CD4-positive, alpha-beta T cell treated with Interleukin-15 for 4 hours (primary cell): Measurements from ENCODE around the gene NELL1.

Experiments used
- DNase-seq: peaks from one replicate; pipeline ENCODE4 v3.0.0-alpha.2; 2020; ENCODE audit warnings: low spot score

The NELL1 gene

GRCh38 chr11:21489416-21490115, 820.2 kb downstream of the NELL1 start:
- DNase-seq = no peak

DNA sequence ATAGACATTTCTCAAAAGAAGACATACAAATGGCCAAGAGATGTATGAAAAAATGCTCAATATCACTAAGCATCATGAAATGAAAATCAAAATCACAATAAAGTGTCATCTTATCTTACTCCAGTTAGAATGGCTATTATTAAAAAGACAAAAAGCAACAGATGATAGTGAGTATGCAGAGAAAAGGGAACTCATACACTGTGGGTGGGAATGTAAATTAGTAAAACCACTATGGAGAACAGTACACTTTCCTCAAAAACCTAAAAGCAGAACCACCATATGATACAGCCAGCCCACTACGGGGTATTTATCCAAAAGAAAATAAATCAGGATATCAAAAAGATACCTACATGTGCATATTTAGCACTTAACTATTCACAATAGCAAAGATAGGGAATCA, 823.5 kb downstream of the NELL1 start:
- DNase-seq = no peak

DNA sequence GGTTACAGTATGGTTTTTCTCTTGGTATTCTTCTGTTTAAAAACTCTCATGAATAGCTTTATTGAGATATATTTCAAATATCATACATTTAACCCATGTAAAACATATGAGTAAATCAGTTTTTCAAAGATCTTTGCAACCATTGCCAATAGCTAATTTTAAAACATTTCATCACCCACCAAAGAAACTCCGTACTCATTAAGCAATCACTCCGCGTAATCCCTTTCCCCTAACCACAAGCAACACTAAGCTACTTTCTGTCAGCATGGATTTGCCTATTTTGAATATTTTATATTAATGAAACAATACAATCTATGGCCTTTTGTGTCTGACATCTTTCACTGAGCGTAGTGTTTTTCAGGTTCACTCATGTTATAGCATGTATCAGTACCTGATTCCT, 825.6 kb downstream of the NELL1 start:
- DNase-seq = no peak

DNA sequence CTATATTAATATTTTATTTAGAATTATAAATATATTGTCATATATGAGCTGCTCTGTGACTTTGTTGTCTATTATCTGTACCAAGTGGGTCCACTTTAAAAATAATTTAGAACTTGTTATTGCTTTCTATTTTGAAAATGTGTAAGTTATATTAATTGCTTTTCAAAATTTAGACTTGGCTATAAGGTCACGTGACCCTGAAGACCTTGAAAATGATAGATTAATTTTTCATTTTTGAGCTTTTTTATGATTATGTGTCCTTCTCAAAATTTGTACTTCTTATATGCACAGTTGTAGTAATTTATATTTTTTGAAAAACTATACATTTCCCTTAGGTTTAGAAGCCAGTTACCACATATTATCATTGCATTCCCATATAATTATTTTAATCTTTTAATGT, 826.5 kb downstream of the NELL1 start:
- no peak for DNase-seq

DNA sequence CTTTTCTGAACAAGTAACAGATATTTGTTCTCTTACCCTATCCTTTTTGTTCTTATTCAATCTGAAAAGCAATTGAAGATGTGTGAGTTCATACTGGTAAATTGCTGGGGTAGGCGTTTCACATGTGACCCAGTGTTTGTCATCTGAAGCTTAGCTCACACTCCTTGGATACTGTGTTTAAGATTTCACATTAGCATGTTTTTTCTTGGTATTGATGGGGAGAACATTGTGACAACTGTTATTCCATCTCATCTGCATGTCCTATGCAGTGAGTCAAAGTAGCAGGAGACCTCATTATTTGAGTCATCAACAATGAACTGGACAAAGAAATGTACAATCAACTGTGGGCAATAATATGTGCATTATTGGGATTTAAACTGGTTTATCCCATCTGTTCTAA, 831.9 kb downstream of the NELL1 start:
- DNase-seq = no peak

- DNase-seq = no peak
Observed at GRCh38 chr11:21505070-21505469, 835.7 kb downstream of the NELL1 start.

DNA sequence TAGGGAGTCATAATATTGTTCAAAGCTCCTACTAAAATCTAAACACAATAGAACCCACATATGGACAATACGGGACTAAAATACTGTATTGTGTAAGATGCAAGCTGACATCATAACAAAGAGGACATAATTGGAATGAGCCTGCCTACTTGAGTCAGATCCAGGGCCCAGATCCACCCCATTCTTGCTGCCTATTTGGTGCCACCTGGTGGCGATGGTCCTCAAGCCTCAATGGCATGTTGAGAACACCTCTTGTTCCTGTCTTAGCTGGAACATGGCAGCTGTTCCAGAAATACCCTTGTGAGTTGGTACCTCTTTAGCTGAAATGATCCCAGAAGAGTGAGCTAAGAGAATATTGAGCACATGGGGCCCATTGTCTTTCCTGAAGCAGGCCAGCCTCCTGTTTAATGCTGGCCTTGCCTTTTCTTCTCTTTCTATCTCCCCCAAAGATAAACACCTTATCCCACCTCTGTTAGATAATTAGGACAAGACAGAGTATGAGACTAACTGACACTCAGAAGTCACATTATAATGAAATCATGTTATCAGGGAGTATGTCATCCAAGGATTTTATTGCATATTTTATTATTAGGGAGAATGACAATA, 842.6 kb downstream of the NELL1 start:
- no peak for DNase-seq

DNA sequence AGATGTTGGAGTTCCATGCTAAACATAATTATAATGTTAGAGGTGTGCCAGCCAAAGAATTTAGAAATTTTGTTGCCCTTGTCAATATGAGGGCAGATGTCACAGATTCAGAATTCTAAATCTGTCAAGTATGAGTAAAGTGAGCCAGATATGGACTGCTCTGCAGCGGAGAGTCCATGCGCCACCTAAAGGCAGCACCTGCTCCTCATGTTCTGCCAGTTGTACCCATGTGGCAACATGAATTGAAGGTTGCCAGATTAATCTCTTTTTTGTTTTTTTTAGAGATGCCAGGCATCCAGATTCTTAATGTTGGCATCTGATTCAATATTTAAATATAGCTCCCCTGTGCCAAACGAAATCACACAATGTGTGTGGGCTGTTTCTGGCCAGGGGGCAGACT, 844.9 kb downstream of the NELL1 start:
- no peak for DNase-seq

- no peak for DNase-seq
Observed at GRCh38 chr11:21520244-21520643, 850.9 kb downstream of the NELL1 start.

DNA sequence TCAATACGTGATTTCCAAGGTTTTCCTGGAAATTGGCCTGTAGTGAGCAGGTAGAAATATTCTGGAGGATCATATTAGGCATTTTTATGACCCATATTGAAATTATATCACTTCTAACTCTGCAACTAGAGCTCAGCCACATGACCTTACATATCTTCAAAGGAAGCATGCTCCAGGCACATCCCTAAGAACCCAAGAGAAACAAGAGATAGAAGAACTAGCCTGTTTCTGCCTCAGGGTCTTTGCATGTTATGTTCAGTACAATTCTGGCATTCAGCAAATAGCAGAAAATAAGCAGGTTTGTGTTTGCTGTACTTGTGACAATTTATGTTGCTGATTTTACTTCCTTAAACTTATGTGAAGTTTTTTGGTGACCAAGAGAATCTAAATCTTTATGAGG, 859.8 kb downstream of the NELL1 start:
- no peak for DNase-seq

DNA sequence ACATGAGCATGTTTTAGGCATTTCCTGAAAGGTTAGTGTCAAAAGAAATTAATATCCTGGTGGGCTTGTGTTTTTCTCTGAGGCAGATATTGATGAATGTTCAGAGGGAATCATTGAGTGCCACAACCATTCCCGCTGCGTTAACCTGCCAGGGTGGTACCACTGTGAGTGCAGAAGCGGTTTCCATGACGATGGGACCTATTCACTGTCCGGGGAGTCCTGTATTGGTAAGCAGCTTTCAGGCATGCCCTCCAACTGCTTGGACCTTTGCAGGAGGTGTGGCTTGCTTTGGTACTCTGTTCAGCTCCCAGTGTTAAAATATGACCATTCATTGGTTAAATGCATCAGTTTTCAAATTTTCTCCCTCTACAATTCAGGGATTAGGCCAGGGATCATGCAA, 864.9 kb downstream of the NELL1 start:
- no peak for DNase-seq

DNA sequence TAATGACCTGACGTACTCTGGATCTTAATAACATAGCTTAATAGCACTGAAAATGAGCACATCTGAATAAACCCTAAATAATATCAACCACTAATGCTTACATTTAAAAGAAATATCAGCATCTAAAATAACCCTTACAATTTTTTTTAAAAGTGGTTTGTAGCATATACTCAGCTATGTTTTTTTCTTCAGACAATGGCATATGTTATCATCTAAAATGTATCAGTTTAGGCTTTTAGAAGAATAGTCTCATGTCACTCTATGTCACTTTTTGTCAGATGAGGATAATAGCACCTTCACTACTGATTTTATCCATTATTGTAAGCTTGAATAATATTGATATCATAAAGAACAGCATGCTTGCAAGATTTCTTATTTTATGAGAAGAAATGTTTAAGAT, 868.6 kb downstream of the NELL1 start:
- DNase-seq = no peak

DNA sequence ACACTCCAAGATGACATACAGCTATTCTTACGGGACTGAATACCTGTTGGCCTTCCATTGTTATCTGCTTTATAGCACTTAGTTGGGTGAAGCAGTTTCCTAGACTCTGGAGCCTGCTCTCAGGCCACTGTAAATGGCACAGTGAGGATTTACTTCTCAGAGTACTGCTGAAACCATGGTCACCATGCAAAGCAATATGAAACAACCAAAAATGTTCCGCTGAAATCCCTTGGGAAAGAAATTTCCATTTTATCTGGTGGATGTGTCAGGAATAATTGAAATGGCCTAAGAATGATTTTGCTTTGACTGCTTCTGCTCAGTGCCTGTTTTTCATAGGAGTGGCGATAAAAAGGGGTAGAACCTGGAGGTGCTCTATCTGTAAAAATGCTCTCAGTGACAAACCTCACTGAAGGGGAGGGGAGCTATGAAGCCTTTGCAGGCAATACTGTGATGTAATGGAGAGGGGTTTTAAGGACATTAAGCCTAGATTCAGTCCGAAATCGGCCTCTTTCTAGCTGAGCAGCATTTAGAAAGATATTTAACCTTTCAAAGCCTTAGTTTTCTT, 871.9 kb downstream of the NELL1 start:
- DNase-seq = no peak

DNA sequence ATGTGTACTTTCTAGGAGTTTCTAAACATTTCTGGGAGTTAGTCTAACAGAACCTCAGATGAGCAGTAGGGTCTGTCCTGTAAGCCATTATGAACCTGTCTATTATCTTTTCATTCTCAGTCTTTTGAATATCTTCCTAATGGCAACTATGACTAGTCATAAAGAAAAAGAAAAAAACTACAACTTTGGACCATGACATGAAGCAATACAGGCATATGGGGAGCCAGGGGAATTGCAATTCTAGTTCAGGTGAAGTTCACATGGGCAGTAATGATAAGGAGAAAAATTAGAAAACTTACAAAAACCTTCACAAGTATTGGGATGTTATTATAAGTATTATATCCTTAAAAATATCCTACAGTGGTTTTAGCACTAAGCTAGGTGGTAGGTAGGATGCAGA, 874.5 kb downstream of the NELL1 start:
- no peak for DNase-seq

GRCh38 chr11:21545699-21546098, 876.3 kb downstream of the NELL1 start:
- DNase-seq = no peak

- no peak for DNase-seq
Observed at GRCh38 chr11:21546703-21547102, 877.3 kb downstream of the NELL1 start.

GRCh38 chr11:21552911-21553310, 883.5 kb downstream of the NELL1 start:
- DNase-seq = no peak

DNA sequence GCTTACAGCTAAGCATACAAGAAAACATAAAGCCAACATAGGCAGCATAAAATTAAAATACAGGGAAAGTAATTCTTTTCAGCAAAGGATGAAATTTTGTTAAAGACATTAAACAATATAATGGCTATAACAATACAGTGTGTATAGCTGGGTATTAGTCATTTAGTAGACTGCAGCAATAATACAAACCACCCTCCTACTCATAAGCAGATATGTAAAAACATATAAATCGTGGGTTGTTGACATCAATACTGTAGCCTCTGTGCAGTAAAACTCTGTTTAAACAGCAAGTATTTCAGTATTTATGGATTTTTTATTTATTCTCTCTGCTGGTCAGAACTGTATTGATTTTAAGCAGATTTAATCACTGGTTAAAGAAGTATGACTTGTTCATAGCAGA, 884.4 kb downstream of the NELL1 start:
- no peak for DNase-seq

DNA sequence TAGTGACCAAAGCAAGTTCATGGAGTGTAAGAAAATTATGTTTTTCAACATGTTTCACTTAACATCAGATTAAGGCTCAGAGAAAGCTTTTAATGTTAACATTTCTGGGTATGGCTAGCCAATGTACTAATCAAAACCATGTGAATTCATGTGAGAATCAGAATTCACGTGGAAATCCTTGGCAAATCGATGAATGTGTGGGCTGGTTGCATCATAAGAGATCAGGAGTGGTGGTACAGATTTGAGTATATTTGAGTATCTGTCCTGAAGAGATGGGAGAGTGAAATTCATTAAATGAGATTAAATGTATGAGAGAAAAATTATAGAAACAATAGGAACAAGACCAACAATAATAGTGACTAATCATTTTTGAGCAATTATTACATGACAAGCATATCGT, 884.9 kb downstream of the NELL1 start:
- DNase-seq = no peak

DNA sequence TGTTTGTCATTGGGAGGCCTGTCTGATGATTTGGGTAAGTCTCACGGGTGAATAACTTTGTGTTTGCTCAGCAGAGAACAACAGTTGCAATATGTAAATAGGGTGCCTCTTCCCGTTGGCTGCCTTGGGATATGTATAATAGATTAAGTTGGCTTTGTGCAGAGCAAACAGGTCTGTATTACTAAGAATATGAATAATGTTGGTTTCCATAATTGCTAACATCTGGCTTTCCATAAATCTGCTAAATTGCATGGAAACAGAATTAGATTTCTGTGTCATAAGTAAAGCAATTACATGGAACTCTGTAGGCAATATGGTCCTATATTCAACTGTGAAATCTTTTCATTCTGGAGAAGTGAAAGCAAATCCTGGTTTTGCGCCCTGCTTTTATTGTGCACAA, 887.5 kb downstream of the NELL1 start:
- DNase-seq = no peak

GRCh38 chr11:21560466-21560975, 891.1 kb downstream of the NELL1 start:
- no peak for DNase-seq

DNA sequence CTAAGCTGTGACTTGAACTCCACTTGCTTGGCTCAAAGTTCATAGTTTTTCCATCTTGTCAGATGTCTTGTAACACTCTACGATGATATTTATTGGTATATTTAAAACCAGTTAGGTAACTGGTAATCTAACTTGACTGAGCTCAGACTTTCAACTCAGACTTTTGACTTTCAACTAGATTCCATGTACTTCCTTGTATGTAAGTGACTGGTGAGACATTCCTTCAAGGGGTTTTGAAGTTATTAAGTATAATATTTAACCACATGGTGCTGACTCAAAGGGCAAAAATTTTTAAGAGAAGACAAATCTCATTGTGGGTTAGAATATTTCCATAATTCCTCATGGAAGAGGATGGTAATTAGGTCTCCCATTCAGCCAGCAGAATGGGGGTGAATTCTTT, 892.2 kb downstream of the NELL1 start:
- DNase-seq = no peak

GRCh38 chr11:21564095-21564494, 894.7 kb downstream of the NELL1 start:
- no peak for DNase-seq
